A549 (cell line): ENCODE results near the gene MCTP1.

ENCODE experiments used
- CEBPB ChIP-seq, 2 experiments: fragments of >200 bp in 1 of 2; sonication (Bioruptor Twin) in 1 of 2; formaldehyde crosslinking in 1 of 2; IDR thresholded peaks; 2 replicates each; pipeline ENCODE4 v1.6.1; 2012 to 2016
- EP300 ChIP-seq, 2 experiments: fragments of >200 bp; sonication (Bioruptor Twin); formaldehyde crosslinking; IDR thresholded peaks; 2 replicates in 1 of 2; 3 replicates in 1 of 2; pipeline ENCODE4 v1.6.1; 2016 to 2017
- HDAC2 ChIP-seq: fragments of 200-600 bp; sonication (generic); IDR thresholded peaks from 2 replicates; pipeline ENCODE4 v1.6.1; 2016
- KDM1A ChIP-seq: fragments of 200-600 bp; sonication (generic); IDR thresholded peaks from 2 replicates; pipeline ENCODE4 v1.6.1; 2016; ENCODE audit warnings: low read depth, mild to moderate bottlenecking
- MAFK ChIP-seq: fragments of 450-650 bp; IDR thresholded peaks from 2 replicates; pipeline ENCODE4 v1.6.1; 2014; ENCODE audit not compliant: partially characterized antibody
- POLR2A ChIP-seq: IDR thresholded peaks from 2 replicates; pipeline ENCODE4 v1.6.1; 2012; ENCODE audit warnings: mild to moderate bottlenecking, low read length
- POLR2AphosphoS2 ChIP-seq: conservative IDR thresholded peaks from 2 replicates; pipeline ENCODE4 v1.6.1; 2012; ENCODE audit warnings: low read length, improper control_type of control experiment, inconsistent platforms
- RCOR1 ChIP-seq: fragments of 150-350 bp; IDR thresholded peaks from 2 replicates; pipeline ENCODE4 v1.6.1; 2014; ENCODE audit warnings: antibody characterized with exemption, low read length, low read depth
- RFX5 ChIP-seq: fragments of 450-650 bp; IDR thresholded peaks from 2 replicates; pipeline ENCODE4 v1.7.1; 2014; ENCODE audit warnings: antibody characterized with exemption, mild to moderate bottlenecking, moderate library complexity
- RNF2 ChIP-seq: fragments of 200-600 bp; sonication (generic); IDR thresholded peaks from 2 replicates; pipeline ENCODE4 v1.6.1; 2016; ENCODE audit warnings: low read depth, mild to moderate bottlenecking, antibody characterized with exemption, moderate library complexity, borderline replicate concordance
- ZFP36 ChIP-seq: fragments of 450-650 bp; IDR thresholded peaks from 2 replicates; pipeline ENCODE4 v1.6.1; 2014; ENCODE audit warnings: borderline replicate concordance; ENCODE audit not compliant: partially characterized antibody
- TF ChIP-seq, protein P1 (sequence below): fragments of >200 bp; sonication (Bioruptor Twin); formaldehyde crosslinking; IDR thresholded peaks from 3 replicates; pipeline ENCODE4 v1.5.1; 2016
- TF ChIP-seq, protein P2 (sequence below): fragments of 150-350 bp; IDR thresholded peaks from 2 replicates; pipeline ENCODE4 v1.6.1; 2014; ENCODE audit warnings: low read depth, mild to moderate bottlenecking, low read length

DNA sequence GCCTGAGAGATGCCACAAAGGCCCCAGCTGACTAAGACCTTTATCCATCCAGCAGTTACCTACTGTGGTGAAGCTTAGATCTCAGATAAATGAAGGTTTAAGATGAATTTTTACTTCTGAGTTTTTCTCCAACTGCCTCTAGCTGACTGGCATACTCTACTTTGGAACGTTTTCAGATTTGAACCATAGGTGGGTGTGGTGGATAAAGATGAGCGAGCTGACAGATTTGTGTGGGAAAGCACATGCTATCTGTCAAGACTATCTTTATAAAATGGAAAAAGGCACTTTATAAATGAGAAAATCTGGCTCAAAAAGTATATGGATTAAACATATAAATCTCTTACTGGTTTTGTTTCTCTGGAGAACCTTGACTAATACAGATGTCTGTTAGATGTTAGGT lies 160.8 kb downstream of the MCTP1 start:
- TF ChIP-seq, protein P1, sequence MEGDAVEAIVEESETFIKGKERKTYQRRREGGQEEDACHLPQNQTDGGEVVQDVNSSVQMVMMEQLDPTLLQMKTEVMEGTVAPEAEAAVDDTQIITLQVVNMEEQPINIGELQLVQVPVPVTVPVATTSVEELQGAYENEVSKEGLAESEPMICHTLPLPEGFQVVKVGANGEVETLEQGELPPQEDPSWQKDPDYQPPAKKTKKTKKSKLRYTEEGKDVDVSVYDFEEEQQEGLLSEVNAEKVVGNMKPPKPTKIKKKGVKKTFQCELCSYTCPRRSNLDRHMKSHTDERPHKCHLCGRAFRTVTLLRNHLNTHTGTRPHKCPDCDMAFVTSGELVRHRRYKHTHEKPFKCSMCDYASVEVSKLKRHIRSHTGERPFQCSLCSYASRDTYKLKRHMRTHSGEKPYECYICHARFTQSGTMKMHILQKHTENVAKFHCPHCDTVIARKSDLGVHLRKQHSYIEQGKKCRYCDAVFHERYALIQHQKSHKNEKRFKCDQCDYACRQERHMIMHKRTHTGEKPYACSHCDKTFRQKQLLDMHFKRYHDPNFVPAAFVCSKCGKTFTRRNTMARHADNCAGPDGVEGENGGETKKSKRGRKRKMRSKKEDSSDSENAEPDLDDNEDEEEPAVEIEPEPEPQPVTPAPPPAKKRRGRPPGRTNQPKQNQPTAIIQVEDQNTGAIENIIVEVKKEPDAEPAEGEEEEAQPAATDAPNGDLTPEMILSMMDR: no peak
- TF ChIP-seq EP300 (IDR thresholded peaks at IDR 0.05) (no peak), POLR2A (no peak), RCOR1 (no peak), RFX5 (no peak), CEBPB (IDR thresholded peaks at IDR 0.05) (no peak), POLR2AphosphoS2 (no peak), ZFP36 (no peak), RNF2 (no peak), KDM1A (no peak), HDAC2 (no peak), MAFK (no peak)
- TF ChIP-seq, protein P2, sequence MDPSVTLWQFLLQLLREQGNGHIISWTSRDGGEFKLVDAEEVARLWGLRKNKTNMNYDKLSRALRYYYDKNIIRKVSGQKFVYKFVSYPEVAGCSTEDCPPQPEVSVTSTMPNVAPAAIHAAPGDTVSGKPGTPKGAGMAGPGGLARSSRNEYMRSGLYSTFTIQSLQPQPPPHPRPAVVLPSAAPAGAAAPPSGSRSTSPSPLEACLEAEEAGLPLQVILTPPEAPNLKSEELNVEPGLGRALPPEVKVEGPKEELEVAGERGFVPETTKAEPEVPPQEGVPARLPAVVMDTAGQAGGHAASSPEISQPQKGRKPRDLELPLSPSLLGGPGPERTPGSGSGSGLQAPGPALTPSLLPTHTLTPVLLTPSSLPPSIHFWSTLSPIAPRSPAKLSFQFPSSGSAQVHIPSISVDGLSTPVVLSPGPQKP: no peak
